GM21528 (cell line): ENCODE results near the gene POU3F2.

Source experiments
- ATAC-seq: cut with Tn5 transposase; IDR thresholded peaks from one replicate; pipeline ENCODE4 v1.9.1; 2021; ENCODE audit warnings: mild to moderate bottlenecking, moderate library complexity; ENCODE audit not compliant: unreplicated experiment, low FRiP score

POU3F2 gene

GRCh38 chr6:98828941-98829411 lies 5.4 kb upstream of the POU3F2 start:
- ATAC-seq, result no peak

DNA sequence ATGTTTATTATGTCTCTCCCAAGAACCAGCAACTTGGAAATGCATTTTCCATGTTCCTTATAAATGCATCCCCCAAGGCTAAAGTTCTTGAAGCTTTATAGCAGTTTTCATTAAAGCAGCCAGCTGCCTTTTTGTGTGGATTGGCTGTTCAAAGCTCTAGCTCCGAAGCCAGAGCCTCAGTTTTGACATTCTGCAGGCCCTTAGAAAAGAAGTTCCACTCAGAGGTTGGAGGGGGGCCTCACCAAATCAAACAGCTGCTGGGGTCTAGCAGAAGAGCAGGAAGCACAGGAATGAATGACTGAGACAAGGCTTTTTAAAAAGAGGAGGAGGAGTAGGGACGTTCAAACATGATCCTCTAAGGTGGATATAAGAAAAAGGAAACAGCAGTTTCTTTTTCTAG lies 4.2 kb upstream of the POU3F2 start:
- ATAC-seq, result no peak

DNA sequence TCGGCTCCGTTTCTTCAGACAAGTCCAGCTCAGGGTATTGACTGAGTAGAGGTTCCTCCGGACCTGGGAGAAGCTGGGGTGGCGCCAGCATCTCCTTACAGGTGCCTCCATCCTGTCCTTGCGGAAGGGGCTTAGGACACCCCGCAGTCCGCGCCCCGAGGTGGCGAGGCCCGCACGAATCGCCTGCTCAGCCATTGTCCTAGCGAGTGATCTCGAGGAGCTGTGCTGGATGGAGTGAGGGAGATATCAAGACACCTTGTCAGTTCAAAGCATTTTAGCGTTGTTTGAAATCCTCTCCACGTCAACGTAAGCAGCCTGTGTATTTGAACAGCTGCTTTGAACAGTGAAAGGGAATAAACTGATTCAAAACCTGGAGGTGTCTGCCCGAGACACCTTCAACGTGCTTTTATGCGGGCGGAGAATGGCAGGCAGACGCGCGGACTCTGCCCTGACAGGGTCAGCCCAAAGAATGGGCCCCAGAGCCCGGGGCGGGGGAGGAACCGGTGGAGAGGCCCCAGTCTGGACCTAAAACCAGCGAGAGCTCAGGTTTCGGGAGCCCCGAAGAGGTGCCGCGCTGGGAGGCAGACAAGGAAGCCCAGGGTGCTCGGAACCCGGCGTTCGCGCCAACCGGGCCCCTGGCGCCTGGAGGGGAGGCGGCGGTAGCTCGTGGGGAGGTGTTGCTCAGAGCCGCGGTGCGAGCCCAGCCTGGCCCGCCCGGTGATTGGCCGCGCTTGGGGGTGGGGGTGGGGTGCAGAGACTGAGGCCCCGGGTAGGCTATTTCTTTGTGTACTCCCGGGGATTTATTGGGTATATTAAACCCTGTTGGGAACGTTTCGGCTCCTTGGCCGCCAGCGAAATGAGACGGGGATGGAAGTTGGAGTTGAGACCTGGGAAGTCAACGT lies 3.1 kb upstream of the POU3F2 start:
- ATAC-seq, result no peak

- ATAC-seq, result no peak
These were observed 2.5 kb upstream of the POU3F2 start for GRCh38 chr6:98831959-98832283.

GRCh38 chr6:98832284-98833056 lies 1.9 kb upstream of the POU3F2 start:
- ATAC-seq, result no peak

- peak; percentile 38 for ATAC-seq
These were observed 1.4 kb upstream of the POU3F2 start for GRCh38 chr6:98833057-98833306.

- peak; percentile 29 for ATAC-seq
These were observed 891 bp upstream of the POU3F2 start for GRCh38 chr6:98833307-98834059.

GRCh38 chr6:98835149-98836024 lies 1.0 kb downstream of the POU3F2 start:
- ATAC-seq, result no peak

DNA sequence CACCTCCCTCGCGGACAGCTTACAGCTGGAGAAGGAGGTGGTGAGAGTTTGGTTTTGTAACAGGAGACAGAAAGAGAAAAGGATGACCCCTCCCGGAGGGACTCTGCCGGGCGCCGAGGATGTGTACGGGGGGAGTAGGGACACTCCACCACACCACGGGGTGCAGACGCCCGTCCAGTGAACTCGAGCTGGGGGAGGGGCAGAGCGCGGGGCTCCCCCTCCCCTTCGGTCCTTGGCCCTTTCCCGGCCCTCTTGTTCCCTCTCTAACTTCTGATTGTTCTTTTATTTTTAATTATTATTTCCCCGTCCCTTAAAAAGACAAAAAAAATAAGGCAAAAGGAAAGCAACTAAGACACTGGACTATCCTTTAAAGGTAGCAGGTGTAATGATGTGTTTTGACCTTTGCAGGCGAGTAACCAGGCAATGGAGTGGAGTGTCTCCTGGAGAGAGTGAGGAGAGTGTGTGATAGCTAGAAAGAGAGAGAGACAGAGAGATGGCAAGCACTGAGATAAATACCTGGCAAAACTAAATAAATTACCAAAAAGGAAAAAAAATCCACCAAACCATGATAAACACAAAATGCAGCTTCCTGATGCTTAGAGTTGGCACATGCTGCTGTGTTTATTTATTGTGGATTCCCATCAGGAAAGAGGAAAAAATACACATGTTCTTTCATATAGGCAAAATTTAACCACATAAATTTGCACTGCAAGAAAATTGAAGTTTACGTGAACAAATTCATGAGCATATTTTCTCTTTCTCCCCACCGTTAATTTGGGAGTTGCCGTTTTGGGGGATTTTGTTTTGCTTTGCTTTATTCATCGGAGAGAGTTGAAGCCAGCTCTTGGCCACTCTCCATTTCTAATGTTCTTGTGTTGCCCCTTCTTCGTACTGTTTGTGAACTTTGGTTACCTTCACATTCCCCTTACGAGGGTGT lies 1.9 kb downstream of the POU3F2 start:
- ATAC-seq, result no peak

DNA sequence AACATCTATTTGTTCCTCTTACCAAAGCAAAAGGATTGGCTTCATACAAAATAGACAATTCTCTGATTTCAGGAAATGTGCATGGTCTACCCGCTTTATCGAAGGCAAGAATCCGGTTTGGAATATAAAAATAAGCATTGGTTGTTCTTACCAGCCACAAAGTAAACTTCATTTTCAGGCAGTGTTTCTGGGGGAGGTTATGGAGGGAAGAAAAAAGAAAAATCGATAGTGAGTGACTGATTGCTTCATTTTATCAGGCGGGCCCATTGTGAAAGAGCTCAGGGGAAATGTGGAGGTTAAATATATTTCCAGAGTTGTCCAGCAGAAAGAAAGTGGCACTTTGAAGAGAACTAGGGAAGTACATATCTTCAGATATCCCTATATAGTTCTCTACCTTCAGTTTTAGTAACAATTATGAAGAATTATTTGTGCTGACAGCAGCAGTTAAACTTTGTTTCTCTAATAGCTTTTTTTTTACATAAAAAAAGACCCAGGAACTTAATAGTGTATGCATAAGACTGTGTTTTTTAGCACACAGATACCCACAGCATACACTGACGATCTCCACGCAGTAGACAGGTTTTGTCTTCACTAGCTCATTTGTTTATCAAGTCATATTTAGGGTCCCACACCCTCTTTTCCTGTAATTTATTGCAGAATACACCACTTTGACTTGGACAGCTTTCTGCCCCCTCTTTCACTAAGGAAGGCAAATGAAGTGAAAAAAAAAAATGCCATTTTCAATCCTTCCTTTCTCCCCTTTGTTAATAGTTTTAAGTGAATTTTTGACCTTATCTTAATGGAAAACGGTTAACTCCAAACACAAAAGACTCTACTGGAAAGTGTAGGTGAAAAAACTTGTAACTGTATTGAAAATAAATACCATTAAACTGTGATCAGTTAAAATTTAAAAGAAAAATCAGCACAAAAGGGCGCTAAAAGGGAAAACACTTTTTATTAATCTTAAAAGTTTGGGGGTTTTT lies 2.9 kb downstream of the POU3F2 start:
- ATAC-seq, result no peak

DNA sequence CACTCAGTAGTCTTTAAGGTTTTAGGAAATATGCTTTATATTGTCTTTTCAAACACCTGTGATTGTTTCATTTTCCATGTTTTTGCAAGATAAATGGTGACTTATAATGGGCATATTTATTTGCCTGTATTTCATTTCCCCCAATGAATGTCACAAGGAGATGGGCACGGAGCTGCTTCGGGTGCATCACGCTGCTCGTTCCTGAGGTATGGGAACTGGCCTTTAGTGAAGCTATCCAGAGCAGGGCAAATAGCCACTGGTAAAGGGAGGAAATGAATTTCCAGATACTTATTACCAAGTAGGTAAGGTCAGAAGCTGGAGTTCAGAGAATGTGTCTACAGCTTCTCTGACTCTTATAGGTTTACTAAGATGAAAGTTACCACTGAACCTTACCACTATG lies 3.7 kb downstream of the POU3F2 start:
- no peak for ATAC-seq

- no peak for ATAC-seq
These were observed 4.6 kb downstream of the POU3F2 start for GRCh38 chr6:98838975-98839374.

DNA sequence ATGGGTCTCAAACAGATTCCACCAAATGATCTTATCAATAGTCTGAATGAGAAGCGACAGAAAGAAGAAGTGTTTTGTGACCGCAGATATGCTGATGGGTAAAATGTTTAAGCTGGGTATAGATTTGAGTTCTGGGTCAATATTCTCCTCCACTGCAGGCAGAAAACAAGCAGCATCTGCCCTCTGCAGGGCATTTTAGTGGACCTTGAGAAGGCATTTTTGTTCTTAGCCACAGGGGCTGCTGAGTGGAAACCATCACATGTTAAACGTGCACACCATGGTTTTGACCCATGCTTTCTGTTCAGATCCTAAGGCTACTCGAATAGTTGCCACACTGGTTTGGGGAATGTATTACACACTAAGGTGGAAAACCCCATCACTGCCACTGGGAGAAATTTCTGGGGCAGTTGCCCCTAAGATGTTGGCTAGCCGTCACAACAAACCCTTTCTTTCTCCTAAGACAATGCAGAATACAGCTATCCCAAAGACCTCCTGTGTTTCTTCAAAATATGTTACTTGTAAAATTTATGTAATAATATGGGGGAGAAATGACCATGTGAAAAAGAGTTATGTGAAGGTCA lies 5.5 kb downstream of the POU3F2 start:
- ATAC-seq, result no peak

- ATAC-seq, result no peak
These were observed 6.0 kb downstream of the POU3F2 start for GRCh38 chr6:98840385-98840784.

GRCh38 chr6:98840996-98841513 lies 6.7 kb downstream of the POU3F2 start:
- no peak for ATAC-seq

- ATAC-seq, result no peak
These were observed 7.4 kb downstream of the POU3F2 start for GRCh38 chr6:98841621-98842341.
